HG02840 (cell line): ENCODE results near the gene ZNF350.
"Not testable (repeated sequence)": the region's sequence is repeated elsewhere in the genome, so short reads cannot be mapped to it uniquely, and the experiment has no call there.

Experiments
- ATAC-seq: cut with Tn5 transposase; IDR thresholded peaks from one replicate; pipeline ENCODE4 v1.9.1; 2021; ENCODE audit warnings: mild to moderate bottlenecking, moderate library complexity, moderate number of reproducible peaks; ENCODE audit not compliant: unreplicated experiment, low FRiP score

ZNF350 gene

DNA sequence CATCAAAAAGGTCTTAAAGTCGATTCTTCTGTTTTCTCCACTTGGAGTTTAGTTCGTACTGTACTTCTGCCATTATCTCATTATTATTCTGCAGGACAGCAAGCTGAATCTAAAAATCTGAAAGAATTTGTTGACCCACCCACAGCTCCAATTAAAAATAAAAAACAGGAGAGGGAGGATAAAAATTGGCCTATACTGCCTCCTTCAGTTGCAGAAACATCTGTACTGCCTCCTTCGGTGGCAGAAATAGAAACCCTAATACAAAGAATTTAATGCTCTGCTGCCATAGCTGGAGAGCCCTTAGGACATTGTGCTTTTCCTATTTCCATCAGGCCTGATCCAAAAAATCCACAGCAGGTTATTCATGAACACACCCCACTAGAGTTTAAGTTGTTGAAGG is 9.8 kb downstream of the ZNF350 start:
- ATAC-seq: no peak

DNA sequence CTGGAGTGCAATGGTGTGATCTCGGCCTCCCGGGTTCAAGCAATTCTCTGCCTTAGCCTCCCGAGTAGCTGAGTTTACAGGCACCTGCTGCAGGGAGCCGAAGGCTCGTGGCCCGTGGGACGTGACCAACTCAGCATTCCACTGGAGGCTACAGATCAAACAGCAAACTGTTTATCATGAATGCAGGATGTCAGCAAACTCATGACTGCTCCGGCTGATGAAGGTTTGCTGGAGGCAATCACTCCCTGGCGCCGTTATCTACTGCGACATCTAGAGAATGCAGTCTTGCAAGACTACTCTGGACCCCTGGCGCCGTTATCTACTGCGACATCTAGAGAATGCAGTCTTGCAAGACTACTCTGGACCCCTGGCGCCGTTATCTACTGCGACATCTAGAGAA is 10.9 kb downstream of the ZNF350 start:
- ATAC-seq: not testable (repeated sequence)

DNA sequence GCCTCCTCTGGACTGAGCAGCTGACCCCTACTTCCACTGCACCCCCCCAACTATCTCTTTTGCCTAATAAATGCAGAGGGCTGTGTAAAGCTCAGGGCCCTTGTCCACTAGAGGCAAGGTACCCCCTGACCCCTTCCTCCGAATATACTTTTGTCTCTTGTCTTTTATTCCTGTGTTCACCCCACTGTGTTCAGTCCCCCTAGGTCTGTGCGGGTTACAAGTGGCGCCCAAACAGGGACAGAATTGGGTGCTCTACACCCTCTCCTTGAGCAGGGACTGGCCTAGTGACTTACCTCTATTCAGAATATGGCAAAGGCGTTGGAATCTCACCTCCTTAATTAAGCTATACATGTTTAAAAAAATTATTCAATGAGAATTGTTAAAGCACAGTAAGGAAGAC is 15.0 kb downstream of the ZNF350 start:
- no peak for ATAC-seq

DNA sequence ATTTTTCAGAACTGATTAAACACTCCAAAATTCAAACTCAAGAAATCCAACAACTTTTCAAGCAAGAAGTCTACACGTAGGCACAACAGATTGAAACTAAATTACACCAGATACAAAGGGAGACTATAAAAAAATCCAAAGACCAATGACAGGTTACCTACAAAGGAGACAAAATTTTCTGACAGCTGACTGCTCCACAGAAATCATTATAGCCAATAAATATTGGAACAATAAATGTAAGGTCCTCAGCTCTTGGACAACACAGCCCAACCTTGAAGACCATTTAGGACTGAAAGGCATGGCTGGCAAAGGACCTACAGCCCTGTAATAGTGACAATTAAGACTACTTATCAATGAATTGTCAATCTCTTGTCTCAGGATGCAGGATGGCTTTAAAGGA is 15.9 kb downstream of the ZNF350 start:
- ATAC-seq: no peak

DNA sequence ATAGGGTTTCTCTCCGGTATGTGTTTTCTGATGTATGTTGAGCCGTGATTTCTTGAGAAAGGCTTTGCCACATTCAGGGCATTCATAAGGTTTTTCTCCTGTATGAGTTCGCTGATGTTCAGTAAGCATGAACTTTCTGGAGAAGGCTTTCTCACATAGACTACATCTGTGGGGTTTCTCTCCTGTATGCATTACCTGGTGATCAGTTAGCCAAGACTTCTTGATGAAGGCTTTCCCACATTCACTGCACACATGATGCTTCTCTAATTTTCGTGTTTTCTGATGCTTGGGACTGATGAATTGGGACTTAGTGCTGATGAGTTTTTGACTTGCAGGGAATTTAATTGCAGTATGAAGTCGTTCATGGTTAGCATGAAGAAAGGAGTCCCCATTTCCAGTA is 21.1 kb downstream of the ZNF350 start:
- ATAC-seq: no peak

DNA sequence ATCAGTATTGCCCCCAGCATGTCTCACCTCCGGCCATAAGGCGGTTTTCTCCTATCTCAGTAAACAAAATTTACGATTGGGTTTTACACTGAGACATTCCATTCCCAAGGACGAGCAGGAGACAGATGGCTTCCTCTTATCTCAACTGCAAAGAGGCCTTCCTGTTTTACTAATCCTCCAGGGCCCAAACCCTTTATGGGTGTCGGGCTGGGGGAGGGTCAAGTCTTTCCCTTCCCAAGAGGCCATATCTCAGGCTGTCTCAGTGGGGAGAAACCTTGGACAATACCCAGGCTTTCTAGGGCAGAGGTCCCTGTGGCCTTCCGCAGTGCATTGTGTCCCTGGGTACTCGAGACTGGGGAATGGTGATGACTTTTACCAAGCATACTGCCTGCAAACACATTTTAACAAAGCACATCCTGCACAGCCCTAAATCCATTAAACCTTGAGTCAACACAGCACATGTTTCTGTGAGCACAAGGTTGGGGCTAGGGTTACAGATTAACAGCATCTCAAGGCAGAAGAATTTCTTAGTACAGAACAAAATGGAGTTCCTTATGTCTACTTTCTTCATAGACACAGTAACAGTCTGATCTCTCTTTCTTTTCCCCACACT is 25.9 kb downstream of the ZNF350 start:
- ATAC-seq: not testable (repeated sequence)

DNA sequence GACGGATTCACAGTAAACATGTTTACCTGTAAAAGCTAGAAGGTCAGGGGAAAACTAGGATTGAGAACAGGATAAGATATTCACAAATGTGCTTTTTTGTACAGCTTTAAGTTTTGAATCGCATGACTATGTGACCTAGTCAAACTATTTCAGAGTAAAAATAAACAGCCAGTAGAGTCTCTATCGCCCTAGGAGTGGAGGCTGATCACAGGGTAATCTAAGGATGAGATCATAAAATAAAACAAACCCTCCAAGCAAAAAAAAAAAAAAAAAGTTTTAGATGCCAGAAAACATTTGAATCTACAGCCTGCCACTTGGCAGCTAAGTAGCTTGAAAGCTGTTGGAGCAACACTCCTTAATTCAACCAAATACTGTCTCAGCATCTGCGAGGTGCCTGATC is 26.8 kb downstream of the ZNF350 start:
- ATAC-seq: no peak

DNA sequence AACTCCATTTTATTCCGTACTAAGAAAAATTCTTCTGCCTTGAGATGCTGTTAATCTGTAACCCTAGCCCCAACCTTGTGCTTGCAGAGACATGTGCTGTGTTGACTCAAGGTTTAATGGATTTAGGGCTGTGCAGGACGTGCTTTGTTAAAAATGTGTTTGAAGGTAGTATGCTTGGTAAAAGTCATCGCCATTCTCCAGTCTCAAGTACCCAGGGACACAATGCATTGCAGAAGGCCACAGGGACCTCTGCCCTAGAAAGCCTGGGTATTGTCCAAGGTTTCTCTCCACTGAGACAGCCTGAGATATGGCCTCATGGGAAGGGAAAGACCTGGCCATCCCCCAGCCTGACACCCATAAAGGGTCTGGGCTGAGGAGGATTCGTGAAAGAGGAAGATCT is 28.8 kb downstream of the ZNF350 start:
- ATAC-seq: not testable (repeated sequence)

DNA sequence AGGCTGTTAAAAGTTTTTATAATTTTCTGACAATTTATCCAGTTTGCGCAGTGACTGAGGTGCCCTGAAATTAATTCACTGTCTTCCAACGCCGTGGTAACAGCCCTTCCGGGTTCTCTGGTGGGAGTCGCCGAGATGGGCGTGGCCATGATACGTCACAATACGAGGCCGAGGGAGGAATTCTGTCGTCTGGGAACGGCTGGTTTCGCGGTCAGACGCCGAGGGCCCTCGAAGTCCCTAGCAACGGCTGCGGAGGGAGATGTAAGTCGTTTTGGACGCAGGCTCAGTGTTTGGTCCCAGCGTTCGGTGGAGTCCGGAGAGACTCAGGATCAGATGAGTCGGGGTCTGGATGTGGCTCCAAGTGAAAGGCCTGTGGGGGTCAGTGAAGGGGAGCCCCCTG is 37.7 kb downstream of the ZNF350 start:
- no peak for ATAC-seq

DNA sequence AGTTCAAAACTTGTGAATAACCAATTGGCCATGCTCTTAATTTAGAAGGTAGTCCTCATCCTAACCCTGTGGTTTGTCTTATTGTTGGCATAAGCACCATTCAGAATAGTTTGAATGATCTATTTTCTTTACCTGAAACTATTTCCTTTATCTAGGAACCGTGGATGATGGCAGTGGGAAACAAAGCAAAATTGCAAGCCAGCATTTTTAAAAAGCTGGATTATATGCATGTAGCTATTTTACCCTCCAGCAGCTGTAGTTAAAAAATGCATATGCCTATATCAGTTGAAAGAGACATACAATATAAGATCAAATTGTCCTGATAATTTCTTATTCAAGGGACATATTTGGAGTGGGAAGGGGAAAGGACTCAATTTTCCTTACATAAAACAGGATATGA is 40.0 kb downstream of the ZNF350 start:
- ATAC-seq: no peak

DNA sequence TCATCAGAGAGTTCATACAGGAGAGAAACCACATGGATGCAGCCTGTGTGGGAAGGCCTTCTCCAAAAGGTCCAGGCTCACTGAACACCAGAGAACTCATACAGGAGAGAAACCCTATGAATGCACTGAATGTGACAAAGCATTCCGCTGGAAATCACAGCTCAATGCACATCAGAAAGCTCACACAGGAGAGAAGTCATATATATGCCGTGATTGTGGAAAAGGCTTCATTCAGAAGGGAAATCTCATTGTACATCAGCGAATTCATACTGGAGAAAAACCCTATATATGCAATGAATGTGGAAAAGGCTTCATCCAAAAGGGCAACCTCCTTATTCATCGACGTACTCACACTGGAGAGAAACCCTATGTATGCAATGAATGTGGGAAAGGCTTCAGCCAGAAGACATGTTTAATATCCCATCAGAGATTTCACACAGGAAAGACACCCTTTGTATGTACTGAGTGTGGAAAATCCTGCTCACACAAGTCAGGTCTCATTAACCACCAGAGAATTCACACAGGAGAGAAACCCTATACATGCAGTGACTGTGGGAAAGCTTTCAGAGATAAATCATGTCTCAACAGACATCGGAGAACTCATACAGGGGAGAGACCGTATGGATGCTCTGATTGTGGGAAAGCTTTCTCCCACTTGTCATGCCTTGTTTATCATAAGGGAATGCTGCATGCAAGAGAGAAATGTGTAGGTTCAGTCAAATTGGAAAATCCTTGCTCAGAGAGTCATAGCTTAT is 41.7 kb downstream of the ZNF350 start:
- no peak for ATAC-seq

DNA sequence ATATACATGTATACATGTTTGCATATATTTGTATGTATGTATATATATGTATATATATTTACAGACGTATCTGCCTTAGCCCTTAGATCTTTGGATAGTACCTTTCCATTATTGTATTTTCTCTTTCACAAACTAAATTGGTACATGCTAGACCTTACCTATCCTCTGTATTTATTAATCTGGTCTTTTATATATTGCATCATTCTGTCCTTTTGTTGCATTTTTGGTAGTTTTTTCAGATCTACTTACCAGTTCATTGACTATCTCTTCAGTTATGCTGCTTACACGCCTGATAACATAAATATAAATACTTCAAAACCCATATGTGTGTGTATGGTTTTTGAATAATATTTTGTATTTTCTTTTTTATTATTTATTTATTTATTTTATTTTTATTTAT is 47.7 kb downstream of the ZNF350 start:
- ATAC-seq: no peak

DNA sequence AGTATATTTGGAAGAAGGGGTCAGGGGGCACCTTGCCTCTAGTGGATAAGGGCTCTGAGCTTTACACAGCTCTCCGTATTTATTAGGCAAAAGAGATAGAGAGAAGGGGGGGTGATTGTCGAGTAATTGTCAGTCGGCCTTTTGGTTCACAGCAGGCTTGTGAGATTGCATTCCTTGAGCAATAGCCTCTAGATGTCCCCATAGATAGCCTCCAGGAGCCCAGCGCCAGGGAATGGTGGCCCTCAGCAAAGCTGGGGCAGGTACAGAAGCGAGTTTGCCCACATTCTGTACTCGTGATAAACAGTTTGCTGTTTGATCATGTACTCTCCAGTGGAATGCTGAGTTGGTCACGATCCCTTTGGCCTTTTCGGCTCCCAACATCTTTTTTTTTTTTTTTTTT is 54.7 kb downstream of the ZNF350 start:
- ATAC-seq: no peak

DNA sequence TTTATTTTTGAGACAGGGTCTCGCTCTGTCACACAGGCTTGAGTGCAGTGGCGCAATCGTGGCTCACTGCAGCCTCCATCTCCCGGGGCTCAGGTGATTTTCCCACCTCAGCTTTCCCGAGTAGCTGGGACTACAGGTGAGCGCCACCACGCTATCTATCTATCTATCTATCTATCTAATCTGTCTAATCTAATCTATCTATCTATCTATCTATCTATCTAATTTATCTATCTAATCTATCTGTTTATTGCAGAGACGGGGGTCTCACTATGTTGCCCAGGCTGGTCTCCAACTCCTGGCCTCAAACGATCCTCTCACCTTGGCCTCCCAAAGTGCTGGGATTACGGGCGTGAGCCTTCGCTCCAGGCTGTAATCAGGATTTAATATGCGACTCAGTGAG is 58.8 kb downstream of the ZNF350 start:
- ATAC-seq: no peak

DNA sequence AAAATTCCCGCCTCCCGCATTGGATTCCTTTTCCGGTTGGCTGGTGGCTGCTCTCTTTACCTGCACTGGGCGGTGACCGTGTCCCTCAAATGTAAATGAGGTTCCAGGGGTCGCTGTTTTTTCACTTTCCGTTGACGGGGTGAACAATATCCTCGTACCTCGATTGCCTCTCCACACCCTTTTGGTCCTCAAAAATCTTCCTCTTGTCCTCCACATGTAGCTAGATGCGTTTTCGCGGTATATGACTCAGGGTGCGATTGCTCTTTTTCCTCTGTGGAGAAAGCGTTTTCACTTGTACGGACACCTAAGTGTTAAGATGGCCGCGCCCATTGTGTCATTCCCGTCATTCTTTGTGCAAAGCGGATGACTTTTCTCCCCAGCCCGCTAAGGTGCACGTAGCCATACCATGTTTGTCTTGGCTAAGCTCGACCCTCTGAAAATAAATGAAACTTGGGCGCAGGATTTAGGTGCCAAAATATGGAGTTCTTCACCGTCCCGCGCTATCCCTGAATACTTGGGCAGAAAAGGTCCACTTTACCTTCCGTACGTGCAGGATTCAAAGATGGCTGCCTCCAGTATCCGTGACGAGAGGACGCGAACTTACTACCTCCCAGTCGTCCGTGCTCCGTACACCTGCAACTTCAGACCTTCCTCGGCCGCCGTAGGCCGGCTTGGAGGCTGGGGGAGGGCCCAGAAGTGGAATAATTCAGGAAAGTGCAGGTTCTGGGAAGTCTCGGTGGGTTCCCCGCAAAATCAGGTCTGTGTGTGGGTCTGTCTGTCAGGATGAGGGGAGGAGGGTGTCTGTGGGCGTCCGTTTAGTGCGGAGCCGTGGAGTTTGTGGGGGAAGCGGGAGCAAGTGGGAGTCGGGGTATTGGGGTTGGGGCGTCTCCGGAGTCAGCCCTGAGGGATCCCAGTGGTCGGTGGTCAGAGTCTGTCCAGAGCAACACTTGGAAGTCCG is 59.6 kb downstream of the ZNF350 start, which contains the start of gene ZNF613:
TSS of gene ZNF613 (plus strand) at position 689 of the 958 bp plus-strand sequence. CDS start 8,749 bp downstream, outside the sequence.
- ATAC-seq: peak; percentile 86

DNA sequence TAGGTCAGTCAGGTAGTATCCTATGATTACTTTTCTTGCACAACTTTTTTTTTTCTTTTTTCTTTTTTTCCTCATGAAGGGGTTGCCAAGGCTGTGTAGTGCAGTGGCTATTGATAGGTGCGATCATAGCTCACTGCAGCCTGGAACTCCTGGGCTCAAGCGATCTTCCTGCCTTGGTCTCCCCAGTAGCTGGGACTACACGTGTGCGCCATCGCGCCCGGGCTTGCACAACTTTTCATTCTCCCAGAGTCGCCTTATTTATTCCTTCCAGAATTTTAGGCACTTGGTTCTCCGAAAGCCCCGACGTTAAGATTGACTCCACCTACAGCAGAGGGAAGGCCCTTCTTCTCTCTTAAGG is 60.2 kb downstream of the ZNF350 start:
- no peak for ATAC-seq

DNA sequence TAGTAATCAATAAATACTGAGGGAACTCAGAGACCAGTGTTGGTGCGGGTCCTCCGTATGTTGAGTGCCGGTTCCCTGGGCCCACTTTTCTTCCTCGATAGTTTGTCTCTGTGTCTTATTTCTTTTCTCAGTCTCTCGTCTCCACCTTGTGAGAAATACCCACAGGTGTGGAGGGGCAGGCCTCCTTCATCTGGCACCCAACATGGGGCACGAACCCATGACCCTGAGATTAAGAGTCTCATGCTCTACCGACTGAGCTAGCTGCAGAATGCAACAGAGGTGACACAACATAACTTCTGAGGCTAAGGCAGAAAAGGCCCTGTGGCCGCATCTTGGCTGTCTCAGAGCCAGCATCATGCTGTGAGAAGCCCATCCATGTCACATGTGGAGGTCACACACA is 64.7 kb downstream of the ZNF350 start:
- ATAC-seq: no peak

DNA sequence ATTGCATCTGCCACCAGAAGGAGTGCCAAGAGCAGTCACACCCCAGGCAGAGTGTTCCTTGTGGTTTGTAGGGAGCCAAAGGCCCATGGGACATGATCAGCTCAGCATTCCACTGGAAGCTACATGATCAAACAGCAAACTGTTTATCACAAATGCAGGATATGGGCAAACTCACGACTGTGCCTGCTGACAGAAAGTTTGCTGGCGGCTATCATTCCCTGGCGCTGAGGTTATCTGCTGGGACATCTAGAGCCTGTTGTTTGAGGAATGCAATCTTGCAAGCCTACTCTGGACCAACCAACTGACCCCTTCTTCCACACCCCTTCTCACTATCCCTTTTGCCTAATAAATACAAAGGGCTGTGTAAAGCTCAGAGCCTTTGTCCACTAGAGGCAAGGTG is 67.0 kb downstream of the ZNF350 start:
- no peak for ATAC-seq

DNA sequence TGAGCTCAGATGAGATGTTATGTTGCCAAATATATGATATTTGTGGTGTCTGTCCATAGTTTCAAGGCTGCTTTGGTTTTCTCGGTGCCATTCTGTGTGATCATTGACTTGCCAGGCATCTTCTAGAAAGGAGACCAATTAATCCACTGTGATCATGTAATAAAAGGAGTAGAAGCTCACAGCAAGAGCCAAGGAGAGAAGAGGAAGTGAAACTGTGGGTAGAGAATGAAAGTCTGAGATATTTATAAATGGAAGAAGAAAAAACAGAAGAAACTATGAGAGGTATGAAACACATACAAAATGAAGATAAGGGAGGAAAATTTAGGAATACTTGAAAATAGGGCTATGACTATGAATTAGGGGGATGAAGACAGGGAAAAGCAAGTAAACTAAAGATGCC is 70.5 kb downstream of the ZNF350 start:
- no peak for ATAC-seq

DNA sequence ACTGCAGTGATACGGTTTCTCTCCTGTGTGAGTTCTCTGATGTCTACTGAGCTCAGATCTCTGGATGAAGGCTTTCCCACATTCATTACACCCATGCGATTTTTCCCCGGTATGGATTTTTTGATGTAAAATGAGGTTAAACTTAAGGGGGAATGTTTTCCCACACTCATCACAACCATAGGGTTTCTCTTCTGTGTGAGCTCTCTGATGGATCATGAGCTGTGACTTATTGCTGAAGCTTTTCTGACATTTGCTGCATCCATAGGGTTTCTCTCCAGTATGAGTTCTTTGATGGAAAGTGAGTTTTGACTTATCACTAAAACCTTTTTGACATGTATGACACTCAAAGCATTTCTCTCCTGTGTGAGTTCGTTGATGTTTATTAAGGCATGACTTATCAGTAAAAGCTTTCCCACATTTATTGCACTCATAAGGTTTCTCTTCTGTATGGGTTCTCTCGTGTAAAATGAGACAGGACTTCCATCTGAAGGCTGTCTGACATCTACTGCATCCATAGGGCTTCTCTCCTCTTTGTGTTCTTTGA is 71.2 kb downstream of the ZNF350 start:
- ATAC-seq: no peak
